H54 (cell line): Measurements from ENCODE around the gene CELA3B.
"Not testable (repeated sequence)": the region's sequence is repeated elsewhere in the genome, so short reads cannot be mapped to it uniquely, and the experiment has no call there.

Experiments
- DNase-seq: peaks from one replicate; pipeline ENCODE4 v3.0.0; 2011; ENCODE audit warnings: low spot score, mixed read lengths; ENCODE audit not compliant: insufficient read length
- FAIRE-seq: peaks from 3 replicates; lab custom pipeline; 2011; peaks lifted over from hg19 to GRCh38; lab: Jason Lieb, UNC
- POLR2A ChIP-seq: IDR thresholded peaks from 2 replicates; pipeline ENCODE4 v1.6.1; 2011; ENCODE audit warnings: low read depth, mild to moderate bottlenecking, low read length

The CELA3B gene

GRCh38 chr1:21955501-21956281, 21.1 kb upstream of the CELA3B start:
- TF ChIP-seq POLR2A = no peak
- FAIRE-seq (no peak), DNase-seq (no peak)

GRCh38 chr1:21956720-21957552, 19.9 kb upstream of the CELA3B start:
- TF ChIP-seq POLR2A = no peak
- DNase-seq (peak; percentile 67), FAIRE-seq (peak; percentile 64)

- no peak for FAIRE-seq
- TF ChIP-seq POLR2A = no peak
- DNase-seq = no peak
These were observed 15.5 kb upstream of the CELA3B start for GRCh38 chr1:21961337-21961736.

GRCh38 chr1:21961799-21962198, 15.0 kb upstream of the CELA3B start:
- DNase-seq (no peak), FAIRE-seq (no peak)
- no peak for TF ChIP-seq POLR2A

GRCh38 chr1:21963477-21964217, 13.2 kb upstream of the CELA3B start:
- DNase-seq (peak; percentile 27), FAIRE-seq (no peak)
- no peak for TF ChIP-seq POLR2A

GRCh38 chr1:21966247-21967000, 10.4 kb upstream of the CELA3B start:
- DNase-seq = peak; percentile 23
- no peak for TF ChIP-seq POLR2A
- no peak for FAIRE-seq

- not testable (repeated sequence) for FAIRE-seq, DNase-seq
These were observed 9.6 kb upstream of the CELA3B start for GRCh38 chr1:21967216-21967615.

GRCh38 chr1:21969066-21969465, 7.8 kb upstream of the CELA3B start:
- not testable (repeated sequence) for FAIRE-seq, DNase-seq

GRCh38 chr1:21970523-21970922, 6.3 kb upstream of the CELA3B start:
- not testable (repeated sequence) for DNase-seq, FAIRE-seq

GRCh38 chr1:21972973-21973441, 3.8 kb upstream of the CELA3B start:
- DNase-seq = not testable (repeated sequence)

GRCh38 chr1:21973948-21974347, 2.9 kb upstream of the CELA3B start:
- DNase-seq, FAIRE-seq: not testable (repeated sequence)

More at GRCh38 chr1:21972973-21973441, 3.8 kb upstream of the CELA3B start:
- not testable (repeated sequence) for FAIRE-seq

- not testable (repeated sequence) for DNase-seq, FAIRE-seq
These were observed 2.1 kb upstream of the CELA3B start for GRCh38 chr1:21974699-21975098.

GRCh38 chr1:21975296-21975695, 1.5 kb upstream of the CELA3B start:
- not testable (repeated sequence) for DNase-seq, FAIRE-seq

GRCh38 chr1:21978209-21978608, 1.4 kb downstream of the CELA3B start:
- FAIRE-seq, DNase-seq: not testable (repeated sequence)

- not testable (repeated sequence) for DNase-seq, FAIRE-seq
These were observed 3.8 kb downstream of the CELA3B start for GRCh38 chr1:21980515-21981220.

- not testable (repeated sequence) for FAIRE-seq, DNase-seq
These were observed 4.4 kb downstream of the CELA3B start for GRCh38 chr1:21981253-21981652.

GRCh38 chr1:21982122-21982521, 5.3 kb downstream of the CELA3B start:
- FAIRE-seq, DNase-seq: not testable (repeated sequence)

GRCh38 chr1:21983539-21983938, 6.7 kb downstream of the CELA3B start:
- not testable (repeated sequence) for DNase-seq, FAIRE-seq
